Spinal cord (tissue), 10 donors: ENCODE data around the gene GPR153. TPM values are rescaled to one million over a fixed set of nuclear protein-coding genes. Genes with fewer than 3 reads are reported as not detected.

Experiments used
- DNase-seq, 6 donors: peaks; one replicate each; pipeline versions ENCODE4 v3.0.0 to v3.0.0-alpha.2; 2013 to 2015; ENCODE audit warnings: low spot score in 6 of 6, low read depth in 4 of 6
- H3K27ac ChIP-seq: one replicate; pipeline ENCODE4 v1.5.1; 2013; ENCODE audit warnings: low read depth, low read length, control low read depth
- H3K27me3 ChIP-seq: one replicate; pipeline ENCODE4 v1.6.1; 2013; ENCODE audit warnings: low read length; ENCODE audit not compliant: control insufficient read depth, insufficient read depth
- H3K36me3 ChIP-seq: one replicate; pipeline ENCODE4 v1.6.1; 2013; ENCODE audit warnings: low read length; ENCODE audit not compliant: control insufficient read depth, insufficient read depth
- H3K4me1 ChIP-seq: one replicate; pipeline ENCODE4 v1.6.1; 2013; ENCODE audit warnings: low read length; ENCODE audit not compliant: control insufficient read depth, insufficient read depth
- H3K4me3 ChIP-seq: one replicate; pipeline ENCODE4 v1.5.1; 2013; ENCODE audit warnings: low read depth, low read length, control low read depth
- H3K9me3 ChIP-seq: one replicate; pipeline ENCODE4 v1.6.1; 2013; ENCODE audit warnings: low read length; ENCODE audit not compliant: control insufficient read depth, insufficient read depth
- WGBS: methylation state at CpG from one replicate; pipeline ENCODE4 v1.1.5; 2013; ENCODE audit warnings: missing lambda C conversion rate; ENCODE audit not compliant: insufficient coverage; 5-methylcytosine and 5-hydroxymethylcytosine counted together
- polyA plus RNA-seq, 2 donors: library from polyadenylated mRNA; unstranded; fragments of 120-200 nt; gene quantifications; one replicate each; pipeline ENCODE4 v1.2.1, GENCODE V29; 2013; ENCODE audit not compliant: insufficient read length in 2 of 2
- total RNA-seq, 2 donors: library from RNA; depleted of rRNA in 1 of 2; stranded (reverse); fragments of 120-200 nt in 1 of 2; fragments of >200 nt in 1 of 2; gene quantifications; one replicate each; pipeline versions ENCODE4 v1.2.3 to v1.2.4, GENCODE V29; 2013 to 2014
- donor health status: healthy.

The GPR153 gene
- total and polyA plus RNA-seq, 4 donors = 9.3 to 49.5 (median 27.6) TPM

GRCh38 chr1:6300342-6301048, 39.6 kb upstream of the GPR153 start:
- DNase-seq = no peak
- no peaks in the 10 kb centered on the region for H3K9me3 ChIP-seq
- H3K27ac ChIP-seq = no peak overlapping the region
- WGBS = 94% methylated on average over 30 of the region's 32 CpGs
- H3K36me3 ChIP-seq = peaks cover 36% of the 10 kb centered on the region
- H3K27me3 ChIP-seq = no peaks in the 10 kb centered on the region
- no peak overlapping the region for H3K4me3 ChIP-seq
- peaks cover 7% of the 10 kb centered on the region for H3K4me1 ChIP-seq

- peaks cover 41% of the 10 kb centered on the region for H3K36me3 ChIP-seq
- H3K4me3 ChIP-seq = no peak overlapping the region
- H3K27me3 ChIP-seq = no peaks in the 10 kb centered on the region
- 86% methylated on average over 15 of the region's 15 CpGs for WGBS
- H3K9me3 ChIP-seq = no peaks in the 10 kb centered on the region
- H3K4me1 ChIP-seq = peaks cover 7% of the 10 kb centered on the region
- H3K27ac ChIP-seq = no peak overlapping the region
- DNase-seq = no peak
Observed at GRCh38 chr1:6299557-6300165, 38.8 kb upstream of the GPR153 start.

DNA sequence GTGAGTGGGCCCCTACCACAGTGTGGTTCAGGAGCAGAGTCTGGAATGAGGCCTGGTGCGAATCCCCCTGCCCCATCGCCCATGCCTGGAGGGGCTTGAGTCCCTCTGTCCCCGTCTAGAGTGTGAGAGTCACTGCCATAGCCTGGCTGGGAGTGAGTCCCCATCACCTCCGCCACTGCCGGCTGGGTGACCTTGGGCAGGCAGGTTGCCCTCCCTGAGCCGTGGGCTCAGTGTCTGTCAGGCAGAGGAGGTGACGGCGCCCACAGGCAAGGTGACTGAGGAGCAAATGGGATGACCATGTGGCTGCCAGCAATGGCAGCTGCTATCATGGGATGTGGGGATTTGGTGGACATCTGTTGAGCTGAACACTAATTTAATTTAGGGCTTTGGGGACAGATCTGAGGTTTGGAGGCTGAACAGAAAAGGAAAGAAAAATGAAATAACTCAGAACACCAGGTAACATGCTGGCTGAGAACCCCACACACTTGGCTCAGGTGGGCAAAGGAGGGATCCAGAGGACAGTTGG, 38.1 kb upstream of the GPR153 start:
- WGBS = over 99% methylated on average over 8 of the region's 8 CpGs
- no peaks in the 10 kb centered on the region for H3K9me3 ChIP-seq
- no peak overlapping the region for H3K4me3 ChIP-seq
- H3K27ac ChIP-seq = no peak overlapping the region
- no peaks in the 10 kb centered on the region for H3K27me3 ChIP-seq
- H3K4me1 ChIP-seq = peaks cover 7% of the 10 kb centered on the region
- H3K36me3 ChIP-seq = peaks cover 47% of the 10 kb centered on the region
- DNase-seq = no peak

- WGBS = 90% methylated on average over 8 of the region's 8 CpGs
- H3K27me3 ChIP-seq = no peaks in the 10 kb centered on the region
- no peak overlapping the region for H3K4me3 ChIP-seq
- no peak for DNase-seq
- peaks cover 49% of the 10 kb centered on the region for H3K36me3 ChIP-seq
- no peak overlapping the region for H3K27ac ChIP-seq
- peaks cover 7% of the 10 kb centered on the region for H3K4me1 ChIP-seq
- no peaks in the 10 kb centered on the region for H3K9me3 ChIP-seq
Observed at GRCh38 chr1:6298530-6298929, 37.6 kb upstream of the GPR153 start.

DNA sequence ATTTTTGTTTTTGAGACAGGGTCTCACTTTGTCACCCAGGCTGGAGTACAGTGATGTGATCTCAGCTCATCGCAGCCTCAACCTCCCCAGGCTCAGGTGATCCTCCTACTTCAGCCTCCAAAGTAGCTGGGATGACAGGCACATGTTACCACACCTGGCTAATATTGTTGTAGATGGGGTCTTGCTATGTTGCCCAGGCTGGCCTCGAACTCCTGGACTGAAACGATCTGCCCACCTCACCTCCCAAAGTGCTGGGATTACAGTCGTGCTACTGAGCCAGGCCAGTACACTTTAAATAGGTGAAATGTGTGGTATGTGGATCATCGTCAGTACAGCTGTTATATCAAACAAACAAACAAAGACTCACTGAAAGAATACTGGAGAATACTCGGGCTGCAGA, 35.0 kb upstream of the GPR153 start:
- no peak overlapping the region for H3K27ac ChIP-seq
- no peaks in the 10 kb centered on the region for H3K27me3 ChIP-seq
- H3K4me3 ChIP-seq = no peak overlapping the region
- peaks cover 21% of the 10 kb centered on the region for H3K4me1 ChIP-seq
- DNase-seq = no peak
- H3K9me3 ChIP-seq = no peaks in the 10 kb centered on the region
- WGBS = 83% methylated on average over 1 of the region's 6 CpGs
- peaks cover 56% of the 10 kb centered on the region for H3K36me3 ChIP-seq

GRCh38 chr1:6294890-6295556, 34.1 kb upstream of the GPR153 start:
- Histone ChIP-seq H3K9me3 (no peaks in the 10 kb centered on the region), H3K4me1 (peaks cover 29% of the 10 kb centered on the region), H3K4me3 (no peak overlapping the region), H3K27me3 (no peaks in the 10 kb centered on the region), H3K27ac (no peak overlapping the region), H3K36me3 (peaks cover 54% of the 10 kb centered on the region)
- no peak for DNase-seq
- WGBS = 95% methylated on average over 16 of the region's 23 CpGs

- Histone ChIP-seq H3K36me3 (peaks cover 51% of the 10 kb centered on the region), H3K4me3 (no peak overlapping the region), H3K27me3 (no peaks in the 10 kb centered on the region), H3K27ac (no peak overlapping the region), H3K9me3 (no peaks in the 10 kb centered on the region), H3K4me1 (peaks cover 28% of the 10 kb centered on the region)
- no peak for DNase-seq
- WGBS = 86% methylated on average over 14 of the region's 14 CpGs
Observed at GRCh38 chr1:6294080-6294889, 33.4 kb upstream of the GPR153 start.

DNA sequence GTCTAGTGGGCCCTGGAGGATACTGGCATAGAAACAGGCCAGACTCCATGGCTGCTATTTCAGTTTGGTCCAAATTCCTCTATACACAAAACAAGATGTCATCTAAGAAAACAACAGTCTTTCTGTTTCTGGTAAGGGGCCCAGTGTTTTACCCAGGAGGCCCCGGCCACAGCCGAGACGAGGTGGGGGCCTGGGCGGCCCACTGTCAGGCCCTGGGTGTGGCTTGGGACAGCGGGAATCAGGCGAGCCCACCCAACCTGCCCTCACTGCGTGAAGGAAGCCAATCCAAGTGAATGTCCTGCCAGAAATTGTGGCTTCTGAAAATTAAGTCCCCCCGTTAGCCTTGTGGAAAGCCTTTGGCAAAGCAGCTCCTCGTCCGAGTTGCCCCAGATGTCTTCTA, 31.2 kb upstream of the GPR153 start:
- peak in 2 of 6 donors; percentile 22 to 69 for DNase-seq
- 28% methylated on average over 10 of the region's 10 CpGs for WGBS
- Histone ChIP-seq H3K27ac (peak overlapping the region; percentile 81), H3K9me3 (no peaks in the 10 kb centered on the region), H3K36me3 (peaks cover 58% of the 10 kb centered on the region), H3K4me3 (no peak overlapping the region), H3K4me1 (peaks cover 48% of the 10 kb centered on the region), H3K27me3 (no peaks in the 10 kb centered on the region)

DNA sequence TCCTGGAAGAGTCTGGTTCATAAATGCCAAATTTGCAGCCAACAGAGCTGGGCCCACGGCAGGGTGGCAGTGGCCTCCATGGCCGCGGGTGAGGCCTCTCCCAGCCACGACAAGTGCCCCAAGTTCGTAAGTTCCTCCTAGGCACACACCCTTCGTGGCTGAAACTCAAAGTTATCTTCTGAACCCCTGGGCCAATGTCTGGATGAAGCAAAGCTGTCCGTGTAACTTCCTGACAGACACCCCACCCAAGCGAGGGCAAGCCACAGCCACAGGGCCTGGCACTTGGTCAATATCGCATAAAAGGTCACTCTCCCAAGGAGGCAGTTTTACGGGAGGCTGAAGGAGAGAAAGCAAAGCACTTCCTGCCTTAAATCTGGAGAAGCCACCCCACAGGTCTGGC, 27.8 kb upstream of the GPR153 start:
- H3K4me1 ChIP-seq = peaks cover 57% of the 10 kb centered on the region
- H3K9me3 ChIP-seq = no peaks in the 10 kb centered on the region
- no peak for DNase-seq
- peak overlapping the region; percentile 44 for H3K27ac ChIP-seq
- peaks cover 71% of the 10 kb centered on the region for H3K36me3 ChIP-seq
- WGBS = 91% methylated on average over 8 of the region's 10 CpGs
- no peak overlapping the region for H3K4me3 ChIP-seq
- H3K27me3 ChIP-seq = no peaks in the 10 kb centered on the region
